ENCODE results near the gene PDCD4. TPM values are rescaled to one million over a fixed set of nuclear protein-coding genes. Genes with fewer than 3 reads are reported as not detected.

Gene PDCD4
- total RNA-seq: 46.9 TPM

DNA sequence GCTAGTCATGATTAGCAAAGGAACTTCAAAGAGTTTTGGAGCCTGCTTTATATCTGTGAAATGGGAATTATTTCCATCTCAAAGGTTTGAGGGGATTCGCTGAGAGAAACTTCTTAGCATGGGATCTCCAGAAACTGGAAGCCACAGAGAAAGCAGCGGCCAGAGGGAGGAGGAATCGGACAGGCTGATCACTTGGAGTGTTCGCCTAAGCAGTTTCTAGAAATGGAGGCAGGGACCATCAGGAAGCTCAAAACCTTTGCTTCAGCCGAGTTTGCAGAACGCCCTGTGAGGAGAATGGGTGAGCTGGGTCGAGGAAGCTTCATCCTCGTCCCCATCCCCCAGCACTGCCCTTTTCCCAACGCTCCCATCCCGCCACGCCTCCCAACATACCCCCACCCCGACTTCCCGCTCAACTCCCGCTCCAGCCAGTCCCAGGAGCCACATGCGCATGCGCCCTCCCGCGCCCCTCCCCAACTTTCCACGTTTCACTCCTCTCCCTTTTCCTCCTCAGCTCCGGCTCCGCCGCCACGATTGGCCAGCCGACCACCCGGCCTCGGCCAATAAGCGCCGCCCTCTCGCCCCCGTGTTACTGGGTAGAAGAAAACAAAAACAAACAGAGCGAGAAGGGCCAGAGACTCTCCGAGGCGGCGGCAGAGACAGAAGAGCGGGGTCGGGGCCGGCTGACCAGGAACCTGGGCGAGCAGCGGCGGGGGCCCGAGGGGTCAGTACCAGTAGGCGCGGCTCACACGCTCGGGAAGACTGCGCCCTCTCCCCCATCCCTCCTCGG lies at the start of gene PDCD4:
TSS of gene PDCD4 (plus strand) at position 631 of the 787 bp plus-strand sequence. CDS start 4,100 bp downstream, outside the sequence.
- peak; percentile 88 for DNase-seq (ENCODE audit: low spot score in 2 of 2)

DNA sequence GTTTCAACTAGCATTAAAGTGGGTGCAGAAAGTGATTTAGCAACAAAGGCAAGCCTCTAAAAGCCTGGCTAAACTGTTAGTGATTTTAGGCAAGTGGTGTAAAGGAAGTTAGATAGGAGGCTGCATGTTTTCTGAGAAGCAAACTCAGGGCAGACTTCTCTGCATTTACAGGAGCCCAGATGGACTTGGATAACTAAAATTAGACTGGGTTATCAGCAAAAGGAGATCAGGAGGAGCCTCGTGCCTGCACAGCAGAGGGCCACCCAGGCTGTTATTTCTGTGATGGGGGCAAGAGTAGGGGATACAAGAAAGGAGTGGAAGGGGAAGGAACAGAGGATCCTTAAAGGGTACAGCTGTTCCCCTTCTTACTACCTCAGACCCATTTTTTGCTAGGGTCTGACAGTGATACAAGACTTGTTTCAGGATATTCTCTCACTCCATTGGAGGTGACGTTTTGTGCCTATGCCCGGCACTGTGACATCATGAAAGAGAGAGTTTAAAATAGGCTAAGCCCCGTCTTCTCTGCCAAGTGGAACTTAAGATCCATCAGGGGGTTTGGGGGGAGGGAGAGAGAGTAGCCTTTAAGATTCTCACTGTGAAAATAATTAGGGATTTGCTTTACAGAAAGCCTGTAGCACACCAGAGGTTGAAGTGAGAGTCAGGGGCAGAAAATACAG lies 49.6 kb upstream of the PDCD4 start:
- FAIRE-seq (no peak), DNase-seq (ENCODE audit: low spot score in 2 of 2) (no peak)

More for the DNA sequence above, at the start of gene PDCD4:
- FAIRE-seq: peak; percentile 72

DNA sequence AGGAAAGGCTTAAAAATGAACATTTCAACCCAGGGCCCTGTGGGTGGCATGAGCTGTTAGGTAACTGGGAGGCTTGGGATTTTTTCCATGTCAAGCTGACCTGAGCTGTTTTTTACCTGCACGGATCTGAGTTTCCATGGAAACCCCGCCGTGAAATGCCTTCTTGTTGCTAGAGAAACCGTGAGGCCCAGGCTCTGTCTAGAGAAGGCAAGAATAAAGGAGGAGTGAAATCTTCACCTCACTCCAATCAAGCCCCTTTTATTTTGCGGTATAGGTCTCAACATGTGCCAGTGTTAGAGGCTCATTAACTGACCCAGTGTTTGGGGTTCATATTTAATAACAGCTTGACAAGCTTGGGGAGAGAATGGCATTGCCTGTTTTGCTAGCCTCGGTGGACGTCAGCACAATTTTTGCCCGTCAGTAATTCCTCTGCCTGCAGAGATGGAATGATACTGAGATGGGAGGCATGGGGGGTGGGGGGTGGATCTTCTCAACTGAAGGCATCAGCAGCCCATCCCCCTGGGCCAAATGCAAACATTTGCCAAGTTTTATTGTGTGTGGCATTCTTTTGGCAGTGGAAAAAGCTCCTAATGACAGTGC lies 48.9 kb upstream of the PDCD4 start:
- DNase-seq (ENCODE audit: low spot score in 2 of 2) (no peak), FAIRE-seq (no peak)

DNA sequence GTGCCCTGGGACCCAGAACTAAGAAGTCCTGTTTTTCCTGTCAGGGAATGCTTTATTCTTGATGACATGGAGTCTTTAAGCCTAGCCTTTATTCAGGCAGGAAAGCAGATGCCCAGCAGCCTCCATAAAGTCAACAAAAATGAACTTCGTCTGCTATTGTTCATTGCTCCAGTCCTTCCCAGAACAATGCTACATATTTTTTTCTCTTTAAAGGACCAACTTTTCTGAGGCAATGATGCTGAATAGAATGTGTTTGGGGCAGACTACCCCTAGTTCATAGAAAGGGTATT lies 47.6 kb upstream of the PDCD4 start:
- no peak for DNase-seq (ENCODE audit: low spot score in 2 of 2)
- no peak for FAIRE-seq

DNA sequence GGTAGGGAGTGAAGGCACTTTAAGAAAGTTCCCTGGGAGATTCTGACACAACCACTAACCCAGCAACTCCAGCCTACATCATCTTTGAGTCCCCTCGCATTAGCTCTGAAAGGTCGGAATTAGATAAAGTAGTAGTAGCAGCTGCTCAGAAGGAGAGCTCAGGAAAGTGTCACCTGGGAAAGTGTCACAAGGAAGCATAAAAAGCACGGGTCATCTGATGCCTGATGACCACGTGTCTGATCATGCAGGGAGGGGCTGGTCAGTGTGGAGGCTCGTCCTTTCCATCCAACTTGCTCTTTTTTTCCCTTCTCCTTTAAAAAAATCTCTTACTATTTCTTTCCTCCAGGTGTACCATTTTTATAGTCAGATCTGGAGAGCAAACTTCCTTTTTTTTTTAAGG lies 47.1 kb upstream of the PDCD4 start:
- DNase-seq (ENCODE audit: low spot score in 2 of 2) (no peak), FAIRE-seq (no peak)

DNA sequence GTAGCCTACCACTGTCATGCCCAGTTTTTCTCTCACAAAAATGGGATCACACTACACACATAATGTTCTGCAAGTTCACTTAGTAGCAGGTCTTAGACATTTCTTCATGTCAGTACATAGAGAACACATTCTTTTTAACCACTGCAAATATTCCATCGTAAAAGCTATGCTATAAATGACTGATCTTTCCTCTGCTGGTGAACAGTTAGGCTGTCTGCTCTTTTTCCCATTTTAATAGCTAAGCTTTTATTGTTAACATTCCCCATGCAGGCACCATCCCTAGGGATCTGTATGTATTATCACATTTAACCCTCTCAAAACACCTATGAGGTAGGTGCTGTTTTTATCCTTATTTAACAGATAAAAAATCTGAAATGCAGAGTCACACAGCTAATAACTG lies 46.2 kb upstream of the PDCD4 start:
- DNase-seq (ENCODE audit: low spot score in 2 of 2): no peak
- FAIRE-seq: no peak

DNA sequence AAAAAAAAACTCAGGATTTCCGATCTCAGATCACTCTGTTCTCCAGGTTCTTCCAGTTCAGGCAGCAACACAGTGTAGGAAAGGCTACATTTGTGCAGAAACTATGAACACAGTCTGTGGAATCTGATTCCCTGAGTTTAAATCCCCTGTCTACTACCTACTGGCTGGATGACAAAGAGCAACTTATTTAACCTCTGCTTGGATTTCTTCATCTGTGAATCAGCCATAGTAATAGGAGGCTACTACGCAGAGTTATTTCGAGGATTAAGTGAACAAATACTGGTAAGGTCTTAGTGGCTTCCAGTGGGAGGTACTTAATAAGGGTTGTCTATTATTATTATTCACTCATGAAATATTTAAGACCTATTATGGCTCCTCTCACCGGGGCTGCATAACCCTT lies 44.3 kb upstream of the PDCD4 start:
- no peak for FAIRE-seq
- DNase-seq (ENCODE audit: low spot score in 2 of 2): no peak

DNA sequence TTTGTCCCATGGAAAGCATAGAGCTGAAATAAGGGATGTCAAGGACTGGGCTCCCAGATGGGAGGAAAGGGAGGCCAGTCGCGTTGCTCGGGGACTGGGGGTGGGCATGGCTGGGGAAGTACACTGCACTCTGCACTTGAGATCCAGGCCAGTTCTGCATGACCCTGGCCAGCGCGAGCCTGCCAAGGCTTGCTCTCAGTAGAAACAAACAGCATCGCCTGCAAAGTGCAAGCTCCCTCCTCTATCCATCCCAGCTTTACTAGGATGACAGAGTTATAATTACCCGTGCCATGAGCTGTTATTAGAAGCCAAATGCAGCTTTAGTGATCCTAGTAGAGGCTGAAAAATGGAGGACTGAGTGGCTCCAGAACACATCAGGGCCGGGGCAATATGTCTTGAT lies 43.9 kb upstream of the PDCD4 start:
- no peak for DNase-seq (ENCODE audit: low spot score in 2 of 2)
- FAIRE-seq: no peak

DNA sequence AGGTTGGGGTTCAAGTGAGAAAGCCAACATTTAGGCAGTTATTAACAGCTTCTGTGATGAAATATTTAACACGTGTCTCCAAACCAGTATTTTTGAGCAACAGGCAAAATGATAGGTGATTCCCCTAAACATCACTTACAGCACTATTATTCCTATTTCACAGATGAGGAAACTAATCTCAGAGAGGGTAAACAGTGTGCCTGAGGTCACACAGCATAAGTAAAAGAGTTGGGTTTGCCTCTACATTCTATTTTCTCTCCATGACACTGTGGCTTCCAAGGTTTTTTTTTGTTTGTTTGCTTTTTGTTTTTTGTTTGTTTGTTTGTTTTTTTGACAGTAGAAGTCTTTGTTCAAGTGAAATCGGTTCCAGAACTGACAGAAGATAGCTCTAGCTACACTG lies 43.2 kb upstream of the PDCD4 start:
- DNase-seq (ENCODE audit: low spot score in 2 of 2) (no peak), FAIRE-seq (no peak)

DNA sequence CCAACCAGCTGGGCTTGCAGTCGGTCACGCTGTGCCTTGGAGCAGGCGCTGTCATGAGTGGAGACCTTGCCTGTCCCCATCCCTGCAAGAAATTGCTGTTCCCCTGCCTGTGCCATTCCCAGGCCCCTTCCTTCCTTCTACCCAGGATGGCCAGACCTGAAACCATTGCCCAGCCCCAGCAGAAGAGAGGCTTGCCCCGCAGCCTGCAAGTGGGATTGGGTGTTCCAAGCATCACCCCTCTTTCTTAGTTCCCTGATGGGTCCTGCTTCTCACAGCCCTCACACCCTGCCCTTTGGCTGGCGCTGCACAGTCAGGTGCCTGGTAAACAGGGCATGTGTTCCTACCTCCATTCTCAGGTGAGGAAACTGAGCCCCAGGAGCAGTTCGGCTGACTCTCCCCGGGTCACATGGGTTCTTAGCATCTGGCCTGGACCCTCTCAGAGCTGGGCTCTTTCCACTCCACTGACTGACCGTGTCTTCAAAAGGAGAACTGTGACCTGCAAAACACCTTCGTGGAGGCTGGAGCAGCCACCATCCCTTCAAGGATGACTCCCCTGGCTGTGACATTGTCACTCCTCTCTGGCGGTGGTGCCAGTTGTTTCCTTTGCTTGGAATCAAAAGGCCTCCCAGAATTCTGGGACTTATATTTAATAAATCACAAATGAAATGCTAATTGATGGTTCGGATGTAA lies 41.9 kb upstream of the PDCD4 start:
- FAIRE-seq: no peak
- no peak for DNase-seq (ENCODE audit: low spot score in 2 of 2)

DNA sequence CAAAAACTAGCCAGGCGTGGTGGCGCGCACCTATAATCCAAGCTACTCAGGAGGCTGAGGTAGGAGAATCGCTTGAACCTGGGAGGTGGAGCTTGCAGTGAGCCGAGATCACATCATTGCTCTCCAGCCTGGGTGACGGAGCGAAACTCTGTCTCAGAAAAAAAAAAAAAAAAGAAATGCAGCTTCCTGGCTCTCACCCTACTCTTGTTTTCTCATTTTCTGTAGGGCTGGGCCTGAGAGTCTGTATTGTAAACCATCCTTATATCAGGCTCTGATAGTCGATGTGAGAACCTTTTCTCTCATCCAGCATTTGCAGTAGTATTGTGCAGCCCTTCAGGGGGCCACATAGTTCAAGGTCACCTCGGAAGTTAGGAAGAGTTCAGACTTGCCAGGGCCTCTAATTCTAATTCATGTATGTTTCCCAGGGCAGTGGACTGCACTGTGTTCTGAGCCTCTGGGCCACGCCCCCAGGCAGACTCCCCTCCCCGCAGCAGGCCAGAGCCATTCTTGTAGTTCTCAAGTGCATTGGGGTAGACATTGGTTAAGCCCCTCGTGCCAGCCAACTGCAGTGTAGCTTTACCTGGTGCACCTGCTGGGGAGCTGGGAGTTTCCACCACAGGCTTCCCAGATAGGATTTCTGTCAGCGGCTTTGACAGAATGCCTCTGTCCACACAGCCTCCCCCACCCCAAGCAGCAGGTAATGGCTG lies 38.3 kb upstream of the PDCD4 start:
- DNase-seq (ENCODE audit: low spot score in 2 of 2): no peak

DNA sequence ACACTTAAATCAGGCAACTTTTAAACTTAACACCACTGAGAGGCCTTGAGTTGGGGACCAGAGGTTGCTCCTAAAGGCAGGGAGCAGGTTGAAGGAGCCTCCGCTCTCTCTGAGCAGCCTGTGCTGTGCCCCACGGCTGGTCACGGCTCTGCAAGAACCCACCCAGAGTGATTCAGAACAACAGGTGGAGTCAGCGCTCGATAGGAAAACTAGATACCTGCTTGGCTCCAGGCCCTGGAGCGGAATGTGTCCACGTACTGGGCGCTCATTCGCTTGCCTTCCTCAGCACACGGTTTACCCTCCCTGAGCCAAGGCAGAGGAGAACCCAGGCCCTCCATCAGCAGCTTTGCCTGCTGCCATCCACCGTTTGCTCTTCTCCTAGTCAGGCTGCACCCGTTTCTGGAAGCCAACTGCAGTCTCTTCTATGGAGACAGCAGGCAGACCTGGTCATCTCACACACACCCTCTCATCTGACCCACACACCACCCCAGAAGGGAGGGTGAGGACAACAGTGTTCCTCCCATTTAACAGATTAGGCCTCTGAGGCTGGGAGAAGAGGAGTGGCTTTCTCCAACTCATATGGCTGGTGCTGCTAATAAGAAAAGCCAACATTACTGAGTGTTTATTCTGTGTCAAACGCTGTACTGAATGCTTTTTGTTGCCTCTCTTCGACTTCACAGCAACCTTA lies 37.6 kb upstream of the PDCD4 start:
- FAIRE-seq: no peak
- DNase-seq (ENCODE audit: low spot score in 2 of 2): no peak

More for the DNA sequence above, 38.3 kb upstream of the PDCD4 start:
- no peak for FAIRE-seq

DNA sequence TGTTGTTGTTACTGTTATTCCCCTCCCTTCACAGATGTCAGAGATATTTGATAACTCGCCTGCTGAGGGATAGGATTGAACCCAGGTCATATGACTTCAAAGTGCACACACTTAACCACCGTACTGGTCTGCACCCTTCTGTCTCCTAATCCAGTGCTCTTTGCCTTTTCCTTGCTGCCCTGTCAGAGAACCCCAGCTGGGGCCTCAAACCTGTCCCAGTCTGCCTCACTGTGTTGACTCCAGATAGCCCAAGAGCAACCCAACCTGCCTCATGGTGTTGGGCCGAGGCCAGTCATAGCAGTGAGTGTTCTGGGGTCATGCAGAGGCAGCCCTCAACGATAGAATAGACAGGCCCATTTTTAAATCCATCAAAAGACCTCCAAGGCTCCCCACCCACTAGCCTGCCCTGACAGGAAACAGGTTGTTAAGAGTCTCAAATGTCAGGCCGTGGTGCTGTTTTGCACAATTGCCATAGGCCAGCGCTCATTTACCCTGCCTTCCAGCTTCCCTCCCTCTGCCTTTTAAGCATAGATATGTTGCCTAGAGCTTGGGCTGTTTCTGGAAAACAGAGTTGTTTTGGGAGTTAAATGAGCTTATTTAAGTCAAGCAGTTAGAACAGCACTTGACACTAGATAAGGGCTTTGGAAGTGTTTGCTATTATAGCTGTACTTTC lies 37.0 kb upstream of the PDCD4 start:
- FAIRE-seq: no peak
- DNase-seq (ENCODE audit: low spot score in 2 of 2): no peak

DNA sequence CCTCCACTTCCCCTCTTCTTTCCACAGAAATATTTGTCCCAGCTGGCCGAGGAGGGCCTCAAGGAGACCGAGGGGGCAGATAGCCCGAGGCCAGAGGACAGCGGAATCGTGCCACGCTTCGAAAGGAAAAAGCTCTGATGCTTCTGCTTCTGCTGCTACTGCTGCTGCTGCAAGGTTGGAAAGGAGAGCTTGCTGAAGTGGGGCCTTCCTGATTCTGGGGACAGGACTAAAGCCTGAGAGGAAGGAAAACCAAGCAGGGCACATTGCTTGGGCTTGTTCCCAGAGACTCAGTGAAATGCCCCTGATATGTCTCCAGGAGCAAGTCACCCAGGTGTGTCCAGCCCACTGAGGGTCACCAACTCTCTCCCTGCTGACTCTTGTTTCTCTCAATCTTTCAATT lies 35.9 kb upstream of the PDCD4 start:
- FAIRE-seq (no peak), DNase-seq (ENCODE audit: low spot score in 2 of 2) (no peak)

DNA sequence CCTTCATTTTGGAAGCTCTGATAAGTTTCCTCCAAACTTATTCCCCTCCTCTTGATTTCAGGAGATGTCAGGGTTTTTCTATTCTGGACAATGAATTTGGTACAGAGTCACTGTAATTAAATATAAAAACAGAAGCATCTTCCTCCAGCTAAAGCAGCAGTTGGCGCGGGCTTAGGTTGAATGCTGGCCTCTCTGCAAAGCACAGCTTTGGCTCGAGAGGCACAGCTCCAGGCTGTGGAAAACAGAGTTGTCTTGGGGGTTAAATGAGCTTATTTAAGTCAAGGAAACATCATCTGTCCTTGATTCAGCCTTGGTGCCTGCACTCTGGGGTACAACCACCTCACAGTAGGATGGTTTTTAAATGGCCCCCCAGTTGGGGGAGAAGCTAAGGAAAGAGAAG lies 35.0 kb upstream of the PDCD4 start:
- DNase-seq (ENCODE audit: low spot score in 2 of 2) (no peak), FAIRE-seq (no peak)

DNA sequence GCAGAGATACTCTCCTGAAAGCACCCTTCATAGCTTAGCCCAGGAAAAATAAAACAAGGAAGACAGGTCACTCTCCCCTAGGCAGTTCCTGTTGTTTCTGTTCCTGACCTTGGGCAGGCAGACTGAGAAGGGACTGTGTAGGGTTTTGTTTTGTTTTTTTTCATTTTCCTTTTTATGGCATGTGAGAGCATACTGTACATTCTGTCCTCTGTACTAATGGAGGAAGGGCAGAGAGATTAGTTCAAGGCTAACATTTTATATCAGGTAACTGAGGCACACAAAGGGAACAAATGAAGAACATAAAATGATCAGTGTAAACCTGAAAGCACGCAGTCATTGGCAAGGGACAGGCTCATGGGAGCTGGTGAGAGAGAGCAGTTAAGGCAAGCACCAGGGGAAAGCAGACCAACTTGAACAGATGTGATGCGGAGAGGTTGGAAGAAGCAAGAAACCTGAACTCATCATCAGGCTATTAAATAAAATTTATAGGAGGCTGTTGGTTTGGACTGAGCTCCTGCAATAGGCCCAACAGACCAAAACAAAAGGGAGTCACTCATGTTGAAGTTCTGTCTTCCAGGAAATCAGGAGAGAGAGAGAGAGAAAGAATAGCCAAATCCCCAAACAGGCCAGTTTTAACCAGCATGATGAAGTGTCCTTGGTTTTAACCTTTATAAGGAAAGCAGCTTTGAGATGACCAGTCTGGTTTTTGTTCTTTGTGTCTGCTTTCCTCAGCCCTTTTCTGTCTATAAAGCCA lies 34.1 kb upstream of the PDCD4 start:
- DNase-seq (ENCODE audit: low spot score in 2 of 2): no peak
- no peak for FAIRE-seq

DNA sequence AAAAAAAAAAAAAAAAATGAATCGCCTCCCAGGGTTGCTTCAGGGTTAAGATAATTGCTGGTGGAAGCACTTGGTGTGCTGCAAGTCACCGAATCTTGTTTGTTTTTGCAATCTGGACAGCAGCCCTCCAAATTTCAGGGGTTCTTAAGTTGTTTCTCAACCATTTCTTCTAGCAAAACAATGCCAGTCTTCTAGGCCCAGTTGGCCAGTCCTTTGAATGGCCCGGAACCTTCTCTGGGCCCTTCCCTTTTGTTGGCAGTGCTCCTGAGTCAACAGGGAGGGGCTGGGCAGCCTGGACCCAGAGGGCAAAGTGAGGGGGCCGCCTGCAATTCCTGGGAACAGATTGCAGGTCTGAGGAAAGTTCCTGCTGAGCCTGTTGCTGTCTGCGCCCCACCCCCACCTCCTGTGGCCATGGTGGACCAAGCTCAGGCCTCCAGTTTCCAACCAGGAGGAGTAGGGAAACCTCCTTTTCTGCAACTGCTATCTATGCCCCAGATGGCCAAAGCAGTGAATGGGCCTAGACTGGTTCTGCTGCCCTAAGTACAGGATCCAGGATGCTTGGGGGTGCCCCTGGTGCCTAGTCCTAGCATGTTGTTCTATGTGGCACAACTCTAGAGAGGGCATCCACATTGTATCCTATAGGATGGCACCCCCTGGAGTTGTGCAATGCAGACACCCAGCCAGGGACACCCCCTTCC lies 31.4 kb upstream of the PDCD4 start:
- DNase-seq (ENCODE audit: low spot score in 2 of 2): no peak
- FAIRE-seq: no peak

DNA sequence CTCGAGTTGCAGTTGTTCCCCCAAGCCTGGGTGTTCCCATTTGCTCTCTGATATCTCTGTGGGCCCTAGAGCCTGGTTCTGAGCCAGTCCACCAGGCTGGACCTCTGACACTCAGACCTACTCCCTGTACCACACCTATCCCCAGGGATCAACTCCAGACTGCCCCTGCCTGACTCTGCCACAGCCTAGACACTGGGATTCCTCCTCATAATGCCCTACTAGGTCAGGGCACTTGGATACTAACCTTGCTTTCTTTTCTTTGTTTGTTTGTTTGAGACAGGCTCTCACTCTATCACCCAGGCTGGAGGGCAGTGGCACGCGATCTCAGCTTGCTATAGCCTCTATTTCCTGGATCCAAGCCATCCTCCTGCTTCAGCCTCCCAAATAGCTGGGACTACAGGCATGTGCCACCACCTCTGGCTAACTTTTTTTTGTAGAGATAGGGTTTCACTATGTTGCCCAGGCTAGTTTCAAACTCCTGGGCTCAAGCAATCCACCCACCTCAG lies 30.8 kb upstream of the PDCD4 start:
- no peak for FAIRE-seq
- DNase-seq (ENCODE audit: low spot score in 2 of 2): no peak
